Upper lobe of right lung (tissue), 1 donor: ENCODE data around the gene HOXA2. TPM values are rescaled to one million over a fixed set of nuclear protein-coding genes. Genes with fewer than 3 reads are reported as not detected.
A peak's percentile ranks its signal among the peaks of the same experiment; 100 is the strongest.

Experiments
- ATAC-seq: fragments of 200-7000 bp; cut with Tn5 transposase; one replicate; pipeline ENCODE4 v1.9.1; 2020; ENCODE audit warnings: mild to moderate bottlenecking, moderate library complexity
- DNase-seq: peaks from one replicate; pipeline ENCODE4 v3.0.0-alpha.2; 2020
- H3K27ac ChIP-seq: fragments of 200-600 bp; one replicate; pipeline ENCODE4 v1.8.0; 2022
- H3K27me3 ChIP-seq: fragments of 200-600 bp; one replicate; pipeline ENCODE4 v1.8.0; 2022; ENCODE audit warnings: mild to moderate bottlenecking
- H3K36me3 ChIP-seq: fragments of 200-600 bp; one replicate; pipeline ENCODE4 v1.8.0; 2022
- H3K4me1 ChIP-seq: fragments of 200-600 bp; one replicate; pipeline ENCODE4 v1.8.0; 2022
- H3K4me3 ChIP-seq: fragments of 200-600 bp; one replicate; pipeline ENCODE4 v1.8.0; 2022; ENCODE audit warnings: mild to moderate bottlenecking
- H3K9me3 ChIP-seq: fragments of 200-600 bp; one replicate; pipeline ENCODE4 v1.8.0; 2022
- intact Hi-C: fragments of 100-400 bp; cut with DNase I; formaldehyde crosslinking; loops from one replicate; pipeline ENCODE4 v1.11.0; 2022
- total RNA-seq: library from RNA; stranded (reverse); fragmentation: NEBNext Ultra II Directional; extraction: Animal tissue kit (Norgen Biotek cat#: 25700); gene quantifications from one replicate; pipeline ENCODE4 v1.2.1, GENCODE V29; 2021
- TF ChIP-seq, protein P1 (sequence below): fragments of 200-600 bp; IDR thresholded peaks from one replicate; pipeline ENCODE4 v1.8.0; 2022; ENCODE audit warnings: antibody characterized with exemption
- donor health status: DM: no; HTN: yes; CAD: no; lungs with severe emphysema.

Gene HOXA2
- total RNA-seq, 1 donor from 2014 or later: 2.1 TPM

DNA sequence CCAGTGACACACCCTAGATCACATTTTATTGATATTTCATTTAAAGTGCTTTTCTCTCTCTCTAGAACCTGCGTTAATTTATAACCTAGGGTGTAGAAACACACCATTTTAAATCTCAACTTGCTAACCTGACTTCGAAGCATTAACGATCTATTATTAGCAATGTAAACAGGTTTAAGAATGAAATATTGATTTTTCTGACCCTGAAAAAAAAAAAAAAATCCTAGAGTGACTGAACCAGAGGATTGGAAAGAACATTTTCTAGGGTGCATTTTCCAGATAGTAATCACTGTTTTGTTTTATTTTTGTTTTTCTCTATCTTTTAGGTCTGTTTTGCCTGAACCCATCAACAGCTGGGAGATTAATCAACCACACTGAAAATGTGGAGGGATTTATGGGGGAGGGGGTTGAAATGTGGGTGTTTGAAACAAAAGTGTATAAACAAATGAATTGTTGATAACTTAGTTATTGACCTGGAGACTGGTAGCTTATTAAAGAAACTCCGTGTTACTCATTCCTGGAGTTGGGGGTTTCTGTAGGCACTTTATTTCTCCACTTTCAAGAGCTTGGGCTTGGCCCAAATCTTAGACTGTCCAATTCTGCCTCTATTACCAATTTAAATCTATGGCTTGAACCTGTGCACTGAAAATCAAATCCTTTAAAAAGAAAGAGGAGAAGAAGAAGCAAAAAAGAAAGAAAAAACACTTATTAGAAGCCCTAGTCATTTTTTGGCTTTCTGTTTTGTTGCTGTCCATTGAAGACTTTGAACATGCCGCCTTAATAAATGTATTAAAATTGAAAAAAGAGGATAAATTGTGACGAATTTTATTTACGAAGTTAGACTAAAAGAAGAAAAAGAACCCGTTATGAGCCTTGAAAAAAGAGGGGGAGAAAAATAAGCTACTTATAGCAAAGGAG is 2.8 kb downstream of the HOXA2 start:
- peaks cover 17% of the 10 kb centered on the region for H3K27me3 ChIP-seq
- DNase-seq: no peak
- intact Hi-C loops: loop anchor here (5.0 to 10.0 kb wide), 2 partner anchors 43 to 245 kb away; partner anchors contain the start of gene HOXA5
- H3K9me3 ChIP-seq: no peaks in the 10 kb centered on the region
- H3K4me1 ChIP-seq: peaks cover 8% of the 10 kb centered on the region
- H3K36me3 ChIP-seq: no peaks in the 10 kb centered on the region
- H3K4me3 ChIP-seq: peak overlapping the region; percentile 91
- ATAC-seq: no peak
- peak overlapping the region; percentile 91 for H3K27ac ChIP-seq
- TF ChIP-seq, protein P1, sequence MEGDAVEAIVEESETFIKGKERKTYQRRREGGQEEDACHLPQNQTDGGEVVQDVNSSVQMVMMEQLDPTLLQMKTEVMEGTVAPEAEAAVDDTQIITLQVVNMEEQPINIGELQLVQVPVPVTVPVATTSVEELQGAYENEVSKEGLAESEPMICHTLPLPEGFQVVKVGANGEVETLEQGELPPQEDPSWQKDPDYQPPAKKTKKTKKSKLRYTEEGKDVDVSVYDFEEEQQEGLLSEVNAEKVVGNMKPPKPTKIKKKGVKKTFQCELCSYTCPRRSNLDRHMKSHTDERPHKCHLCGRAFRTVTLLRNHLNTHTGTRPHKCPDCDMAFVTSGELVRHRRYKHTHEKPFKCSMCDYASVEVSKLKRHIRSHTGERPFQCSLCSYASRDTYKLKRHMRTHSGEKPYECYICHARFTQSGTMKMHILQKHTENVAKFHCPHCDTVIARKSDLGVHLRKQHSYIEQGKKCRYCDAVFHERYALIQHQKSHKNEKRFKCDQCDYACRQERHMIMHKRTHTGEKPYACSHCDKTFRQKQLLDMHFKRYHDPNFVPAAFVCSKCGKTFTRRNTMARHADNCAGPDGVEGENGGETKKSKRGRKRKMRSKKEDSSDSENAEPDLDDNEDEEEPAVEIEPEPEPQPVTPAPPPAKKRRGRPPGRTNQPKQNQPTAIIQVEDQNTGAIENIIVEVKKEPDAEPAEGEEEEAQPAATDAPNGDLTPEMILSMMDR: no peak

DNA sequence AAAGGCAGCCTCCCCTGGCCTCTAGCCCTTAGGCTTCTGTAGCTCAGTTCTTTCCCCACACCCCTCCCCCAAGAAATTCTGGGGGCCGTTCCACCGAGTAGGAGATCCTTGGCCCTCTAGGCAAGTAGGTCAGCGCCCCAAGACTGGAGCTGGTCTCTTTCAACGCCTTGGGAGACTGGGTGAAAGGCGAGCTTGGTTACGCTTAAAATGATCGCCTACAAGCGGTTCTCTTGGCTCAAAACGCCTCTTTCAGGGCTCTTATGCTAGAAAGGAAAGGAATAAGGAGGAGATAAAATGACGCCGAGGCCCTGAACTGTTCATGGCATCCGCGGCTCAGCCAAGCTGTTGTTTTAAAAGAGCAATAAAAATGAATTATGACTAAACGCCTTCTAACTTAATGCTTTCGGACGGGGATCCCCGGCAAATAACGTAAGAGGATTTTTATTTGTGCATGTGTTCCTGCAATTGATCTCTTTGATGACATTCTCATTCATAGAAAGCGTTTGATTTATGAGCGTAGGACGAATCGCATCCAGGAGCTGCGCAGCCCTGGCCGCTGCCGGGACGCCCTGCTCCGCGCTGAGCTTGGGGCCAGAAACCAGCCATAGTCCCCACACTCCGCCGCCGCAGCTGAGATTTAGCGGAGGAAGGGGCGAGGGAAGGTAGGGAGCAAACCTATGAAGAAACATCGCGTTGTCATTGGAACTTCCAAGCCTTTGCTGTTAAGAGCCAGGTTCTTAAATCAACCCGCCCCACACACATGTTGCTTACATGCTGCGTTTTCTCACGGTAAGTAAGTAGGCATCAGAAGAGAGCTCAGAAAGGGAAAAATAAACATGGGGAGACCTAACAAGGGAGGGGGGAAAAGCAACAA is 3.7 kb downstream of the HOXA2 start:
- H3K4me3 ChIP-seq: peak overlapping the region; percentile 91
- intact Hi-C loops: loop anchor here (5.0 kb wide), 1 partner anchor 43 kb away; the partner anchor contains the start of gene HOXA5
- no peaks in the 10 kb centered on the region for H3K36me3 ChIP-seq
- peak overlapping the region; percentile 91 for H3K27ac ChIP-seq
- peaks cover 8% of the 10 kb centered on the region for H3K4me1 ChIP-seq
- H3K9me3 ChIP-seq: no peaks in the 10 kb centered on the region
- TF ChIP-seq, protein P1: no peak
- no peak for DNase-seq
- H3K27me3 ChIP-seq: peaks cover 16% of the 10 kb centered on the region
- ATAC-seq: no peak

DNA sequence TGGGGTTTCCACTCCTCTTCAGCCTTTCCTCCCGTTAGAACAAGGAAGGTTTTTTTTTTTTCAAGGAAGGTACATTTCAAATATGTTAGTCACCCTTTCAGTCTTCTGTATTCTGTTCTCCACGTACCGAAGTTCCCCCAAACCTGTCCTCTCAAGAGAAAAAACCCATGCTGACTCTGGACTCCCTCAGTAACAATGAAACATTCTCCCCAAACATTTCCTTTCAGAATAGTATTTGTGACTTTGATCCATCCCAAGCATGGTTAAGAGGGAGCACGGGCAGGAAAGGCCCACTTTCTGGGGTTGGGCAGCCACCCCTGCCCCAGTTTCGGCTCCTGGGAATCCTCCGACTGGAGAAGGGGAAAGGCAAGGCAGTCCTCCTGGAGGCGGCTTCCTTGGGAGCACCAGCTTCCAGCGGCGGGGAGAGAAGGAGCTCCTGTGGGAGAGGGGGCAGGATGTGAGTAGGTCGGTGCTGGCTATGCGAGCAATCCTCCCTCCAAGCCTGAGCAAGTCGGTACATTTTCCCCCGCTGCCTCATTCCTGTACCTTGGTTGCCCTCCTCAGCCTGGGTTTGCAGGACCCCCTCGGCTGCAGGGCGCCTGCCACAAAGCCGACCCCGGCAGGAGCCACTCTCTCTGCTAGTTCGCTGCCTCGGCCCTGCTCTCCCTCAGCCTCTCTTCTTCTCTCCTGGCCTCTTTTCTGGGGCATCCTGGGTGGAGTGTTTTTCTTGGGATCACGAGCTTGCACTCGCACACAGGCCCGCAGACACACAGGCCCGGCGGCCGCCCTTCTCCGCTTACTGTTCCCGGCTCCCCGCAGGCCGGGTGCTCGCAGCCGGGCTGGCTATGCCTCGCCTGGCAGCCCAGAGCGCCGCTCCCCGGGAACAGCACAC is 4.6 kb downstream of the HOXA2 start:
- TF ChIP-seq, protein P1: no peak
- intact Hi-C loops: loop anchor here (5.0 kb wide), 1 partner anchor 44 kb away; the partner anchor contains the start of gene HOXA5
- Histone ChIP-seq H3K27ac (peak overlapping the region; percentile 91), H3K27me3 (peaks cover 7% of the 10 kb centered on the region), H3K36me3 (no peaks in the 10 kb centered on the region), H3K4me1 (peaks cover 8% of the 10 kb centered on the region), H3K4me3 (peak overlapping the region; percentile 91), H3K9me3 (no peaks in the 10 kb centered on the region)
- no peak for ATAC-seq
- DNase-seq: no peak

DNA sequence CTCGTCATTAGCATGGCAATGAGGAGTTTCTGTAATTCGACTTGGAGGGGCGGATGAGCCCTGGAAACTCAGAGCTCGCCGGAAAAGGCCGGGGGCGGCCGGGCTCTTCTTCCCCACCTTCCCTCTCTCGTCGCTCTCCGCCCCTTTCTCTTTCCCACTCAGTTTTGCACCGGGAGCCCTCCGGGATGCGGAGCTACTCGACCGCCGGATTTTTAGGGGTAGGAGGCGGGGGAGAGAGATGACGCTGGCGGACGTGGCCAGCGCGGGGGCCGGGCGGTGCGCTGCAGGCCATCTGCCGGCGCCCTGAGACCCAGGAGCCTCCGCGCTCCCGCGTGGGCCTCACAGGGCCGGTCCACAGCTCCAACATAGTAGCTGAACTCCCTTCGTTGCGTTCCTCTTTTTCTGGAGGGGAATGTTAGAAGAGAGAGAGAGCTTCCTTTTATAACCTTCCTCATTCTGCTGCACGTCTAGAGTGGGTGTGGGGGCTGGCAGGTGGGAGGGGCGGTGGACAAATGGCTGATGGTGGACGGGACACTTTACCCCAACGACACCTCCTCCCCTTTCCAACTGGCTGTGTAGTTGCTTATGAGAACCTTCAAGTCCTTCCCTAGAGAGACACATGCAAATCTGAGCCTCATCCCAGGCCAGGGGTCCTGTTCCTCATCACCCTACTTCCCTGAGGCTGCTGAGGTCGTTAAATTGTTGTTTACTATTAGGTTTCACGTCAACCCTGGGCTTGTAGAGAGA is 5.5 kb downstream of the HOXA2 start:
- H3K4me3 ChIP-seq: peak overlapping the region; percentile 91
- ATAC-seq (peak; percentile 82), DNase-seq (peak; percentile 83)
- H3K27ac ChIP-seq: peak overlapping the region; percentile 91
- H3K4me1 ChIP-seq: peaks cover 8% of the 10 kb centered on the region
- peaks cover 6% of the 10 kb centered on the region for H3K27me3 ChIP-seq
- no peaks in the 10 kb centered on the region for H3K36me3 ChIP-seq
- TF ChIP-seq, protein P1: no peak
- H3K9me3 ChIP-seq: no peaks in the 10 kb centered on the region
- intact Hi-C loops: loop anchor here (5.0 kb wide), 1 partner anchor 45 kb away; the partner anchor contains the start of gene HOXA5
